ENCODE measurements around the gene SUN1.
"Not testable (repeated sequence)": the region's sequence is repeated elsewhere in the genome, so short reads cannot be mapped to it uniquely, and the experiment has no call there.

Gene SUN1

GRCh38 chr7:835485-836401, 3.5 kb downstream of the SUN1 start:
- peak; percentile 78 for DNase-seq

DNA sequence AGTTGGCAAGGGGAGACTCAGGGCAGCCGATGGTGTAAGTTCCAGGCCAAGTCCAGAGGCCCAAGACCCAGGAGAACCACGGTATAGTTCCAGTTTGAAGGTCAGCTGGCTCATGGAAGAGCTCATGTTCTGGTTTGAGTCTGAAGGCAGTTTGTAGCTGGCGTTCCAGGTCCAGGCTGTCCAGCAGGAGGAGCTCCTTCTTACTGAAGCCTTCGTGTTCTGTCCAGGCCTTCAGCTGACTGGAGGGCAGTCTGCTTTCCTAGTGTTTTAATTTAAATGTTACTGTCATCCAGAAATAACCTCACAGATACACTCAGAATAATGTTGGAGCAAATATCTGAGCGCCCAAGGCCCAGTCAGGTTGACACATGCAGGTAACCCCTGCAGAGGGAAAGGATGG, 4.2 kb downstream of the SUN1 start:
- no peak for DNase-seq

- DNase-seq, result no peak
These were observed 4.7 kb downstream of the SUN1 start for GRCh38 chr7:837001-837400.

DNA sequence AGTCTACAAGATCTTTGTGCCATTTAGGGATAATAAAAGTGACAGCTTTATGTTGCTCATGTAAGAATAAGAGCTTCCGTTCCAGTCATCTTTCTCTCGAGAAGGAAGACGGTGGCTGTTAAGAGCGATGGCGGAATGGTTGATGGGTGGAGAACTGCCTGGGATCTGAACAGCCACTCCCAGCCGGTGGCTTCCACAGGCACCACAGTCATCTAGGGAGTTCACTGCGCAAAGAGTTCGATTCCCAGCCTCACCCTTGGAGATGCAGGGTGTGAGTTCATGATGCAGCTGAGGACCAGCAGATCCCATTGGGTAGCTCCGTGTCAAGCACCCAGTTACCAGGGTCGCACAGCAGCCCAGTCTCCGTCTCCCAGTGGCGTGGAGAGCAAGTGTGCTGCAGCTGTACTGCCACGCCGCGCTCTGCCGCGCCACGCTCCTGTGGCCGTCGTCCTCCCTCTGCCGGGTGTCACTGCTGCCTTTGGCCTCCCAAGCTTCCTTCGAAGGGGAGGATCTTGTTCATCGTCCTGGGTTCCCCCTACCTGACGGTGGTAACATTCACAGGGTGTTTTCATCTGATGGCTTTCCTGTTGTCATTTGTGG, 7.8 kb downstream of the SUN1 start:
- no peak for DNase-seq

DNA sequence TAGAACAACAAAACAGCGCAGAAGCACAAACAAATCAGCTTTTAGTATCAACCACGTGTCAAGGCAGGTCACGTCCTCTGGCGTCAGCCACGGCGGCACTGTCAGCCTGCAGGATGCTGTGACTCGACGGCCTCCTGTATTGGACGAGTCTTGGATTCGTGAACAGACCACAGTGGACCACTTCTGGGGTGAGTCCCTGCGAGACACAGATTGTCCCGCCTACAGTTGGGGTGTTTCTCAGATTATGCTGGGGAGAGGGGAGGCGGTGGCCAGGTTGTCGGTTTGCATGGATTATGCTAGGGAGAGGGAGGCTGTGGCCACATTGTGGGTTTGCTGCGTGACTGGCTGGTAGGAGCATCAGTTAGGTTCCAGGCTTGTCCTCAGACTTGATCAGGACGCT, 9.7 kb downstream of the SUN1 start:
- no peak for DNase-seq

- no peak for DNase-seq
These were observed 10.3 kb downstream of the SUN1 start for GRCh38 chr7:842431-843031.

- no peak for DNase-seq
These were observed 11.0 kb downstream of the SUN1 start for GRCh38 chr7:843230-843629.

DNA sequence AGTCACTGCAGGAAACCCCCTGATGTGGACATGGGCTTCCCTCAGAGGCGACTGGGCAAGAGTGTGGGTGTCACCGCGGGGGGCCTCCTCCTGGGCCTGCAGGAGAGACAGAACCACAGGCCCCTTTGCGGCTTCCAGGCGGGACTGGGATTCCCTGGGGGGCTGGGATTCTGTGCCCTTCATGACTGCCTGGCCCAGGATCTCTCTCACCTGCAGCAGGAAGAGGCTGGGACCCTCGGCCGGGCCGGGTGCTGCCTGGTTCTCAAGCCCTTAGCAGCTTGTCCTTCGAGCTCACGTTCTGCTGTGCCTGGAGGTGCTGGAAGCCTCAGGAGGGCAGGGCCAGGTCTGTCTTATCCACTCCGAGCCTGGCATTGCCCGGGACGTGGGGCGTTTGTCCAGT, 11.8 kb downstream of the SUN1 start:
- no peak for DNase-seq

DNA sequence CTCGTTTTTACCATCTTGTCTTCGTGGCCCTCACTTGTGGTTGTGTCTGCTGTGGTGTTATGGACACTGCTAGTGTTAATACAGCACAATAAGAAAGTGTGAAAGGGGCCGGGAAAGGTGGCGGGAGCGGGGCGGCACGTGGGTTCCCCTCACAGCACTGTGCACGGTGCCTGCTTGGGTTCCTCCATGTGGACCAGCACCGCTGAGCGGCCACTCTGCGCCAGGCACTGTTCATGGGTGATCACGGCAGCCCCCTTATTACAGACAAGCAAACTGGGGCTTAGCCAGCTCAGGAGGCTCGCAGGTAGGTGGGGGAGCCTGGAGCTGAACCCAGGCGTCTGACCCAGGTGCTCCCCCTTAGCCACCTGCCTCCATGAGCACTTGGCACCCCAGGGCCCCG, 12.2 kb downstream of the SUN1 start:
- no peak for DNase-seq

DNA sequence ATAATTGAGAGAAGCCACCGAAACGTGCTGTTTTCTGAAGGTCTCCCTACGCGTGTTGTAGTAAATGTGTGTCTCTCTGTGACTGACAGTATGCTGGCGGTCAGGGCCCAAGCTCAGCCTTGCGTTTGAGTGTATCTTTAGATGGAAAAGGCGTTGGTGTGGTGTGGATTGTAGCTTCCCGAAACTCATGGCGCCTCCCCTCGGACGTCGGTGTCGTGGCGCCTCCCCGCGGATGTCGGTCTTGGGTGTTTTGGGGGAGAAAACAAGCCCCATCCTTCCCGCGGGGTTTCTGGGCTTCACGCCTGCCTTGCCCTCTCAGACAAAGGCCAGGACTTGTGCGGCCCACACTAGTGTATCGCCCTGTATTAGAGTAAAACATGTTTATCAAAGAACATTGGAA, 12.8 kb downstream of the SUN1 start:
- no peak for DNase-seq

GRCh38 chr7:845731-846130, 13.5 kb downstream of the SUN1 start:
- no peak for DNase-seq

DNA sequence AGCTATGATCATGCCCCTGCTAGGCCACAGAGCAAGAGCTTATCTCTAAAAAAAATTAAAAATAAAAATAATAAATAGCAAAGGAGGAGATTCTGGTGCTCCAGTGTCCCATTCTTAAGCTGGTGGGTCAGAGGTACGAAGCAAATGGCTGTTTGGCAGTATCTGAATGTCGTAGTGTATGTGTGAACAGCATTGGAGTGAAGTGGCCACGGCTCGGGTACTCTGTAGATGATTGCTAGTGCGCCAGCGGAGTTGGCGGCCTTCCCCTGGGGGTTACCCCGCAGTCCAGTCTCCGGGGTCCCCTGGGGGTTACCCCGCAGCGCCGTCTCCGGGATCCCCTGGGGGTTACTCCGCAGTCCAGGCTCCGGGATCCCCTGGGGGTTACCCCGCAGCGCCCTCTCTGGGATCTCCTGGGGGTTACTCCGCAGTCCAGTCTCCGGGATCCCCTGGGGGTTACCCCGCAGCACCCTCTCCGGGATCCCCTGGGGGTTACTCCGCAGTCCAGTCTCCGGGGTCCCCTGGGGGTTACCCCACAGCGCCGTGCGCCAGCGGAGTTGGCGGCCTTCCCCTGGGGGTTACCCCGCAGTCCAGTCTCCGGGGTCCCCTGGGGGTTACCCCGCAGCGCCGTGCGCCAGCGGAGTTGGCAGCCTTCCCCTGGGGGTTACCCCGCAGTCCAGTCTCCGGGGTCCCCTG, 14.8 kb downstream of the SUN1 start:
- not testable (repeated sequence) for DNase-seq

GRCh38 chr7:847728-848127, 15.5 kb downstream of the SUN1 start:
- not testable (repeated sequence) for DNase-seq

DNA sequence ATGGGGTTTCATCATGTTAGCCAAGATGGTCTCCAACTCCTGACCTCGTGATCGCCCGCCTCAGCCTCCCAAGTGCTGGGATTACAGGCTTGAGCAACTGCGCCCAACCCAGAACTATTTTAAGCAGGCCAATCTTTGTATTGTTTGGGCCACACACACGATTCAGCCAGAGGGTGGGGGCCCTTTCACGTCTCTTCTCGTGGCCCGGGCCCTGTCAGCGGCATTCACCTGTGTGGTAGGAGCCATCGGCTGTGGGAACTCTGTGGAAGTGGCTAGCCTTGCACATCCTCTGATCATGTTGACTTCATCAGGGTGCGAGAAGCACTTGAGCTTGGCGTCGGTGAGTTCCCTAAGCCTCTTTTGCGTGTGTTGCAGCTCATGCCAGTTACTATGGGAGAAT, 16.9 kb downstream of the SUN1 start:
- DNase-seq, result no peak

GRCh38 chr7:849781-850180, 17.5 kb downstream of the SUN1 start:
- no peak for DNase-seq

DNA sequence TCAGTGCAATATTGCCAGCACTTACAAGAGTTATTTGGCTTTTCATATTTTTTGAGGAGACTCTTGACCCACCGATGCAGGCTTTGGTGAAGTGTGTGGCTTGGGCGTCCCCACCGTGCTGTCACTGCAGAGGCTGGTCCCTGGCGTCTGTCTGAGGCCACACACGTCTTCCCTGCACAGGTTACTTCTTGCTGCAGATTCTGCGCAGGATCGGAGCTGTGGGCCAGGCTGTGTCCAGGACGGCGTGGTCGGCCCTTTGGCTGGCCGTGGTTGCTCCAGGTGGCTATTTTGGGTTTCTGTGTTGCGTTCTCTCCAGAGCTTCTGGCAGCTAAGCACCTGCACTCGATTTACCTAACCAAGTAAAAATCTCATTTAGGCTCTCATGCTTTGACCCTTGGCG, 18.9 kb downstream of the SUN1 start:
- DNase-seq, result no peak

DNA sequence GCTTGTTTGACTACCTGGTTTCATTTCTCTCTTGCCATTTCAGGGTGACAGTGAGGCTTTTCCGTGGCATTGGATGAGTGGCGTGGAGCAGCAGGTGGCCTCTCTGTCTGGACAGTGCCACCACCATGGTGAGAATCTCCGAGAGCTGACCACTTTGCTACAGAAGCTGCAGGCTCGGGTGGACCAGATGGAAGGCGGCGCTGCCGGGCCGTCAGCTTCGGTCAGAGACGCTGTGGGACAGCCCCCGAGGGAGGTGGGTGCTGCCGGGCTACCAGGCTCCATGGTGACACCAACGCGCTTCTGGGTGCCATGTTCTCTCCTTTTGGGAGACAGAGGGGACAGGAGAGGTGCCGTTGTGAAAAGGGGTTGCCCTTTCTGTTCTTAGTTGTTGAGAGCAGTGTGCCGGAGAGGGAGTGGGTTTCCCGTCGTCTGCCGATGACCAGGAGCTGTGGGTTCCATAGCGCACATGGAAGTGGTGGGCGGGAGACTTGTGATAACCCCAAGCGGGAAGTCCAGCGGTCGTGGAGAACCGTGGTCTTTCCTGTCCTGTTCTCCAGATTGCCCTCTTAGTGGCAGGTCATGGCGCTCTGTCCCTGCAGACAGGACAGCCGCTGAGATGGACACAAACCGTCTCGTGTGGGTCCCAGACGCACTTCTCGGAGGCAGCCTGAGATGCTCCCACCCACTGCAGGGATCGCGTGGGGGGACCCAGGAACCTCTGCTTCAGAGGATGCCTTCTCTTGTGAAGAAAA, 21.3 kb downstream of the SUN1 start:
- no peak for DNase-seq

DNA sequence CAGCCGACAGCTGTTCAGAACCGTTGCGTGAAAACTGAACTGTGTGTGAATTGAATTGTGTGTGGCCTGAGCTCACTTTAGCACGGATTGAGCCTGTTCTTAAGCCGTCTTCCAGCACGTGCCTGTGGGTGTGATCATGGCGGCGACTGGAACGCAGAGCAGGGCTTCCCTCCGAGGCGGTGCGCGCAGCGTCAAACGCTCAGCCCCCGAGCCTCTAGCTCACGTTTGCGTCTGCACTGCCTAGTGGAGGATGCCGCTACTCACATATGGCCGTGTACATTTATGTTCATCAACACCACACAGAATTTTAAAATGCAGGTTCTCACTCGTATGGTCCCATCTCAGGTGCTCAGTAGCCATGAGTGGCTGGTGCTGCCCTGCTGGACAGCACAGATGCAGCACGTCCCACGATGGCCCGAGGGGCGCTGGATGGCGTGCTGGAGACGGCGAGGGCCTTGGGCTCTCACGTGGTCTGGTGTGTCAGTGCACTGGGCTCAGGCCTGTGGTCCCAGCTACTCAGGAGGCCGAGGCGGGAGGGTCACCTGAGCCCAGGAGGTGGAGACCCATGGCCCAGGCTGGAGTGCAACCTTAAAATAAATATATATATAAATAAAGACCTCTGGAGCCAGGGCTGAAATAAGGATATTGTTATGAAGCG, 22.0 kb downstream of the SUN1 start:
- no peak for DNase-seq

GRCh38 chr7:855686-856369, 23.6 kb downstream of the SUN1 start:
- DNase-seq, result no peak

DNA sequence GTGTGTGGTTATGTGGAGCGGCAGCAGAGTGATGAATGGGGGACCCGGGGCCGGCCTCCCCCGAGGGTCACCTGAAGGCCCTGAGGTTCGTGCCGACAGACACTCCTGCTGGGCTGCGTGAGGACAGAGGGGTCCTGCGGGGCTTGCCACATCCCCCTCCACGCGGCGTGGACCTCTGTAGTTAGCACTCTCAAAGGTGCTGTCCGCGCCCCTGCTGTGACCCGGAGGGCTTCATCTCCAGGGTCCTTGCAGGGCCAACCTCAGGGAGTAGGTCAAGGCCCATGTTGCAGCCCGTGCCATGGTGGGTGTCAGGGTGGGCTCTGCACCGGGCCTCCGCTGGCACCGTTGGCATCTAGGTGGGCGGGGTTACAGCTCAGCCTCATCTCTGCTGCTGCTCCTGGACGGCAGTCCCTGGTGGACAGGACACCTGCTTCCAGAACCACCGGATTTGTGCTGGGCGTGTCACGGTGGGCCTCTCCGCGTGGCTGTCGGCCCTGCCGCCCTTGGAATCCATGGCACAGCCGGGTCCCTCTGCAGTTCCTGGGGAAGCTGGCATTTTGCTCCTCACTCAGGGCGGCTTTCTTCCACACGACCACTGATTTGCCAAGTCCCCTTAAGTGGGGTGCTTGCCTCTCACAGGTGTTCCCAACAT, 24.3 kb downstream of the SUN1 start:
- DNase-seq, result no peak

DNA sequence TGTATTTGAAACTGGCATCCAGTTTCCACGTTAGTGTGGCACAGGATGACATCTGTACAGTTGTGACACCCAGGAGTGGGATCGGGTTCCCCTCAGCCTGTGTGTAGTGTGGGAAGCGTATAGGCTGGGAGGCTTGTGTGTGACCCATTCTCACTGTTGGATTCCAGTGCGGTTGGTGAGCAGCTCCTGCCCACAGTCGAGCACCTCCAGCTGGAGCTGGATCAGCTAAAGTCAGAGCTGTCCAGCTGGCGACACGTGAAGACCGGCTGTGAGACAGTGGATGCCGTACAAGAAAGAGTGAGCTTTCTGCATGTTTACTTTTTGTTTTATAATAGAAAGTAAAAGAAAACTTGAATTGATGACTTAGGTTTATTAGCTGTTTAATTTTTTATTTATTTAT, 25.4 kb downstream of the SUN1 start:
- DNase-seq, result no peak

Data from NCI-H69 (cell line).